K562 (cell line): ENCODE results near the gene CSTB. TPM values are rescaled to one million over a fixed set of nuclear protein-coding genes. Genes with fewer than 3 reads are reported as not detected.

ENCODE experiments used
- C11orf30 ChIP-seq: fragments of 450-650 bp; IDR thresholded peaks from 2 replicates; pipeline ENCODE4 v1.6.1; 2016; ENCODE audit warnings: low read depth, mild to moderate bottlenecking
- CREM ChIP-seq: IDR thresholded peaks from 2 replicates; pipeline ENCODE4 v1.6.1; 2014; ENCODE audit warnings: antibody characterized with exemption, low read depth
- EHMT2 ChIP-seq: fragments of 450-650 bp; IDR thresholded peaks from 2 replicates; pipeline ENCODE4 v1.6.1; 2018; ENCODE audit warnings: antibody characterized with exemption
- FOSL1 ChIP-seq: fragments of 200-800 bp; sonication (Bioruptor generic); conservative IDR thresholded peaks from 2 replicates; pipeline ENCODE4 v1.6.1; 2016; ENCODE audit warnings: missing genetic modification characterization, missing compliant biosample characterization
- GABPB1 ChIP-seq: sonication (generic); formaldehyde crosslinking; IDR thresholded peaks from 2 replicates; pipeline ENCODE4 v1.8.0; 2022; ENCODE audit warnings: mild to moderate bottlenecking, missing genetic modification reagents
- JUN ChIP-seq, 2 experiments: sonication (generic) in 1 of 2; formaldehyde crosslinking in 1 of 2; IDR thresholded peaks; 2 replicates each; pipeline versions ENCODE4 v1.6.1 to v1.8.0; 2012 to 2022; ENCODE audit warnings: borderline replicate concordance in 2 of 2, mild to moderate bottlenecking in 2 of 2, improper control_type of control experiment in 1 of 2, low read depth in 1 of 2, low read length in 1 of 2, missing genetic modification reagents in 1 of 2
- MITF ChIP-seq: IDR thresholded peaks from 2 replicates; pipeline ENCODE4 v1.6.1; 2014; ENCODE audit warnings: antibody characterized with exemption
- RREB1 ChIP-seq: fragments of 250-450 bp; sonication (Bioruptor Pico); IDR thresholded peaks from 2 replicates; pipeline ENCODE4 v1.4.0; 2020
- SMAD1 ChIP-seq: fragments of 150-350 bp; IDR thresholded peaks from 2 replicates; pipeline ENCODE4 v1.6.1; 2014; ENCODE audit warnings: low read length, low read depth; ENCODE audit not compliant: partially characterized antibody
- TRIM25 ChIP-seq: fragments of 450-650 bp; IDR thresholded peaks from 2 replicates; pipeline ENCODE4 v1.7.0; 2016; ENCODE audit warnings: borderline replicate concordance
- ZNF197 ChIP-seq: fragments of 200-800 bp; sonication (Bioruptor generic); IDR thresholded peaks from 2 replicates; pipeline ENCODE4 v1.6.1; 2016; ENCODE audit warnings: low read depth, missing genetic modification characterization, missing compliant biosample characterization
- polyA plus RNA-seq, 8 experiments: library from polyadenylated mRNA; depleted of rRNA in 4 of 8; stranded (reverse) in 5 of 8; unstranded in 3 of 8; fragments of >200 nt; fragmentation: Nextera tagmentation in 2 of 8; fragmentation: Illumina TruSeq in 1 of 8; extraction: Ambion mirVana in 2 of 8; extraction: Trizol in 1 of 8; gene quantifications; 2 replicates each; pipeline versions ENCODE4 v1.2.1 to v1.2.3, GENCODE V29; 2011 to 2014; ENCODE audit warnings: inconsistent platforms in 1 of 8, missing spikeins in 1 of 8
- total RNA-seq, 7 experiments: library from RNA; depleted of rRNA in 6 of 7; stranded (reverse); fragments of >200 nt in 6 of 7; fragmentation: Illumina TruSeq in 2 of 7; extraction: Trizol in 2 of 7; gene quantifications; 2 replicates each; pipeline versions ENCODE4 v1.2.1 to v1.2.3, GENCODE V29; 2011 to 2021; ENCODE audit warnings: low replicate concordance in 1 of 7

CSTB gene
- total and polyA plus RNA-seq, 9 of the 15 experiments (the other 6 are each of a cell fraction or from before 2014, with no cell fraction given), result 12.4 to 65.0 (median 31.7) TPM

- TF ChIP-seq ZNF197 (no peak), TRIM25 (no peak), C11orf30 (peak; percentile 21; the same call in 1 of the 2 replicates), FOSL1 (tag) (no peak), GABPB1 (CRISPR knock-in tag) (no peak), MITF (no peak), RREB1 (CRISPR knock-in tag) (no peak), JUN (IDR thresholded peaks at IDR 0.05; ENCODE audit: borderline replicate concordance, low read depth, low read length) (no peak), JUN (CRISPR knock-in tag; IDR thresholded peaks at IDR 0.05; ENCODE audit: borderline replicate concordance) (0 out of 2 replicates have a peak, but pooled peaks have one; percentile 41), CREM (no peak), EHMT2 (no peak), SMAD1 (no peak)
Observed at GRCh38 chr21:43745772-43746517, 30.2 kb downstream of the CSTB start (continued).
